ENCODE measurements around the gene PEX14. TPM values are rescaled to one million over a fixed set of nuclear protein-coding genes. Genes with fewer than 3 reads are reported as not detected.

The PEX14 gene
- total RNA-seq, 1 experiment from 2014 or later = 27.3 TPM

DNA sequence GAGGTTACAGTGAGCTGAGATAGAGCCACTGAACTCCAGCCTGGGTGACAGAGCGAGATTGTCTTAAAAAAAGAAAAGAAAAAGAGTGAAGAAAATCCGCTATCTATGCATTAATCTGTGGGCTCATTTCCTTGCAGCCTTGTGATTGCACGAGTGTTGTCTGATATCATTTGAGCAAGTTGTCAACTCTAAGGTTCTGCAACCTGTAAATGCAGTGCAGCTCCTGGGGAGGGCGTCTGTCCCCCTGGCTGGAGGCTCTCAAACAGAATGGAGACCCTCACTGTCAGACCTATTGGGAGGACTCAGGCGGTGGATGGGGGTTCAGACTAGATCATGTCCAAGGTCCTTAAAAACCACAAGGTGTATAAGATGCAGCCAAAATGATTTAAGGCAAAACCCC lies 18.7 kb upstream of the PEX14 start:
- H3K36me3 Mint-ChIP-seq = peaks cover 16% of the 10 kb centered on the region
- DNase-seq (ENCODE audit: low spot score) (peak; percentile 26), ATAC-seq (peak; percentile 54)
- H3K27me3 Mint-ChIP-seq (ENCODE audit: low read depth) = no peaks in the 10 kb centered on the region; the same call in 1 of the 2 replicates
- no peak for TF ChIP-seq RELA (CRISPR knock-in tag; IDR thresholded peaks at IDR 0.05; ENCODE audit: borderline replicate concordance)
- TF ChIP-seq, protein P1, sequence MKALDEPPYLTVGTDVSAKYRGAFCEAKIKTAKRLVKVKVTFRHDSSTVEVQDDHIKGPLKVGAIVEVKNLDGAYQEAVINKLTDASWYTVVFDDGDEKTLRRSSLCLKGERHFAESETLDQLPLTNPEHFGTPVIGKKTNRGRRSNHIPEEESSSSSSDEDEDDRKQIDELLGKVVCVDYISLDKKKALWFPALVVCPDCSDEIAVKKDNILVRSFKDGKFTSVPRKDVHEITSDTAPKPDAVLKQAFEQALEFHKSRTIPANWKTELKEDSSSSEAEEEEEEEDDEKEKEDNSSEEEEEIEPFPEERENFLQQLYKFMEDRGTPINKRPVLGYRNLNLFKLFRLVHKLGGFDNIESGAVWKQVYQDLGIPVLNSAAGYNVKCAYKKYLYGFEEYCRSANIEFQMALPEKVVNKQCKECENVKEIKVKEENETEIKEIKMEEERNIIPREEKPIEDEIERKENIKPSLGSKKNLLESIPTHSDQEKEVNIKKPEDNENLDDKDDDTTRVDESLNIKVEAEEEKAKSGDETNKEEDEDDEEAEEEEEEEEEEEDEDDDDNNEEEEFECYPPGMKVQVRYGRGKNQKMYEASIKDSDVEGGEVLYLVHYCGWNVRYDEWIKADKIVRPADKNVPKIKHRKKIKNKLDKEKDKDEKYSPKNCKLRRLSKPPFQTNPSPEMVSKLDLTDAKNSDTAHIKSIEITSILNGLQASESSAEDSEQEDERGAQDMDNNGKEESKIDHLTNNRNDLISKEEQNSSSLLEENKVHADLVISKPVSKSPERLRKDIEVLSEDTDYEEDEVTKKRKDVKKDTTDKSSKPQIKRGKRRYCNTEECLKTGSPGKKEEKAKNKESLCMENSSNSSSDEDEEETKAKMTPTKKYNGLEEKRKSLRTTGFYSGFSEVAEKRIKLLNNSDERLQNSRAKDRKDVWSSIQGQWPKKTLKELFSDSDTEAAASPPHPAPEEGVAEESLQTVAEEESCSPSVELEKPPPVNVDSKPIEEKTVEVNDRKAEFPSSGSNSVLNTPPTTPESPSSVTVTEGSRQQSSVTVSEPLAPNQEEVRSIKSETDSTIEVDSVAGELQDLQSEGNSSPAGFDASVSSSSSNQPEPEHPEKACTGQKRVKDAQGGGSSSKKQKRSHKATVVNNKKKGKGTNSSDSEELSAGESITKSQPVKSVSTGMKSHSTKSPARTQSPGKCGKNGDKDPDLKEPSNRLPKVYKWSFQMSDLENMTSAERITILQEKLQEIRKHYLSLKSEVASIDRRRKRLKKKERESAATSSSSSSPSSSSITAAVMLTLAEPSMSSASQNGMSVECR (CRISPR knock-in tag; IDR thresholded peaks at IDR 0.05; ENCODE audit: borderline replicate concordance) = no peak
- TF ChIP-seq, protein P2, sequence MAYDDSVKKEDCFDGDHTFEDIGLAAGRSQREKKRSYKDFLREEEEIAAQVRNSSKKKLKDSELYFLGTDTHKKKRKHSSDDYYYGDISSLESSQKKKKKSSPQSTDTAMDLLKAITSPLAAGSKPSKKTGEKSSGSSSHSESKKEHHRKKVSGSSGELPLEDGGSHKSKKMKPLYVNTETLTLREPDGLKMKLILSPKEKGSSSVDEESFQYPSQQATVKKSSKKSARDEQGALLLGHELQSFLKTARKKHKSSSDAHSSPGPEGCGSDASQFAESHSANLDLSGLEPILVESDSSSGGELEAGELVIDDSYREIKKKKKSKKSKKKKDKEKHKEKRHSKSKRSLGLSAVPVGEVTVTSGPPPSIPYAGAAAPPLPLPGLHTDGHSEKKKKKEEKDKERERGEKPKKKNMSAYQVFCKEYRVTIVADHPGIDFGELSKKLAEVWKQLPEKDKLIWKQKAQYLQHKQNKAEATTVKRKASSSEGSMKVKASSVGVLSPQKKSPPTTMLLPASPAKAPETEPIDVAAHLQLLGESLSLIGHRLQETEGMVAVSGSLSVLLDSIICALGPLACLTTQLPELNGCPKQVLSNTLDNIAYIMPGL (CRISPR knock-in tag; IDR thresholded peaks at IDR 0.05) = no peak
- TF ChIP-seq ESRRA (CRISPR knock-in tag; IDR thresholded peaks at IDR 0.05; ENCODE audit: borderline replicate concordance) = no peak
- TF ChIP-seq, protein P3, sequence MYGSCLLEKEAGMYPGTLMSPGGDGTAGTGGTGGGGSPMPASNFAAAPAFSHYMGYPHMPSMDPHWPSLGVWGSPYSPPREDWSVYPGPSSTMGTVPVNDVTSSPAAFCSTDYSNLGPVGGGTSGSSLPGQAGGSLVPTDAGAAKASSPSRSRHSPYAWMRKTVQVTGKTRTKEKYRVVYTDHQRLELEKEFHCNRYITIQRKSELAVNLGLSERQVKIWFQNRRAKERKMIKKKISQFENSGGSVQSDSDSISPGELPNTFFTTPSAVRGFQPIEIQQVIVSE (CRISPR knock-in tag; IDR thresholded peaks at IDR 0.05; ENCODE audit: borderline replicate concordance) = no peak
- TF ChIP-seq, protein P4, sequence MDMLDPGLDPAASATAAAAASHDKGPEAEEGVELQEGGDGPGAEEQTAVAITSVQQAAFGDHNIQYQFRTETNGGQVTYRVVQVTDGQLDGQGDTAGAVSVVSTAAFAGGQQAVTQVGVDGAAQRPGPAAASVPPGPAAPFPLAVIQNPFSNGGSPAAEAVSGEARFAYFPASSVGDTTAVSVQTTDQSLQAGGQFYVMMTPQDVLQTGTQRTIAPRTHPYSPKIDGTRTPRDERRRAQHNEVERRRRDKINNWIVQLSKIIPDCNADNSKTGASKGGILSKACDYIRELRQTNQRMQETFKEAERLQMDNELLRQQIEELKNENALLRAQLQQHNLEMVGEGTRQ (CRISPR knock-in tag; IDR thresholded peaks at IDR 0.05) = no peak
- TF ChIP-seq ZBTB21 (CRISPR knock-in tag; IDR thresholded peaks at IDR 0.05; ENCODE audit: borderline replicate concordance) = no peak
- TF ChIP-seq EMX1 (CRISPR knock-in tag; IDR thresholded peaks at IDR 0.05) = no peak
- no peak for TF ChIP-seq TP53 (CRISPR knock-in tag; IDR thresholded peaks at IDR 0.05)
- TF ChIP-seq, protein P5, sequence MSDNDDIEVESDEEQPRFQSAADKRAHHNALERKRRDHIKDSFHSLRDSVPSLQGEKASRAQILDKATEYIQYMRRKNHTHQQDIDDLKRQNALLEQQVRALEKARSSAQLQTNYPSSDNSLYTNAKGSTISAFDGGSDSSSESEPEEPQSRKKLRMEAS (CRISPR knock-in tag; IDR thresholded peaks at IDR 0.05) = no peak
- TF ChIP-seq, protein P6, sequence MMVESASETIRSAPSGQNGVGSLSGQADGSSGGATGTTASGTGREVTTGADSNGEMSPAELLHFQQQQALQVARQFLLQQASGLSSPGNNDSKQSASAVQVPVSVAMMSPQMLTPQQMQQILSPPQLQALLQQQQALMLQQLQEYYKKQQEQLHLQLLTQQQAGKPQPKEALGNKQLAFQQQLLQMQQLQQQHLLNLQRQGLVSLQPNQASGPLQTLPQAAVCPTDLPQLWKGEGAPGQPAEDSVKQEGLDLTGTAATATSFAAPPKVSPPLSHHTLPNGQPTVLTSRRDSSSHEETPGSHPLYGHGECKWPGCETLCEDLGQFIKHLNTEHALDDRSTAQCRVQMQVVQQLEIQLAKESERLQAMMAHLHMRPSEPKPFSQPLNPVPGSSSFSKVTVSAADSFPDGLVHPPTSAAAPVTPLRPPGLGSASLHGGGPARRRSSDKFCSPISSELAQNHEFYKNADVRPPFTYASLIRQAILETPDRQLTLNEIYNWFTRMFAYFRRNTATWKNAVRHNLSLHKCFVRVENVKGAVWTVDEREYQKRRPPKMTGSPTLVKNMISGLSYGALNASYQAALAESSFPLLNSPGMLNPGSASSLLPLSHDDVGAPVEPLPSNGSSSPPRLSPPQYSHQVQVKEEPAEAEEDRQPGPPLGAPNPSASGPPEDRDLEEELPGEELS (CRISPR knock-in tag; IDR thresholded peaks at IDR 0.05) = no peak
- no peak for TF ChIP-seq ETV6 (CRISPR knock-in tag; IDR thresholded peaks at IDR 0.05)
- TF ChIP-seq, protein P7, sequence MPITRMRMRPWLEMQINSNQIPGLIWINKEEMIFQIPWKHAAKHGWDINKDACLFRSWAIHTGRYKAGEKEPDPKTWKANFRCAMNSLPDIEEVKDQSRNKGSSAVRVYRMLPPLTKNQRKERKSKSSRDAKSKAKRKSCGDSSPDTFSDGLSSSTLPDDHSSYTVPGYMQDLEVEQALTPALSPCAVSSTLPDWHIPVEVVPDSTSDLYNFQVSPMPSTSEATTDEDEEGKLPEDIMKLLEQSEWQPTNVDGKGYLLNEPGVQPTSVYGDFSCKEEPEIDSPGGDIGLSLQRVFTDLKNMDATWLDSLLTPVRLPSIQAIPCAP (CRISPR knock-in tag; IDR thresholded peaks at IDR 0.05) = no peak
- TF ChIP-seq MXD4 (CRISPR knock-in tag; IDR thresholded peaks at IDR 0.05; ENCODE audit: borderline replicate concordance) = no peak
- no peak for TF ChIP-seq ZNF423 (CRISPR knock-in tag; IDR thresholded peaks at IDR 0.05)
- TF ChIP-seq ZNF138 (CRISPR knock-in tag; conservative IDR thresholded peaks at IDR 0.05) = no peak
- no peak for TF ChIP-seq NR2C2 (CRISPR knock-in tag; IDR thresholded peaks at IDR 0.05)
- no peak for TF ChIP-seq CREB1 (CRISPR knock-in tag; IDR thresholded peaks at IDR 0.05)
- ChIA-PET CTCF (interaction anchor here (0.5 to 2.0 kb wide), 17 partner anchors 14 to 498 kb away, joined by 3 to 16 read pairs (median 3); partner anchors contain the start of gene CENPS), POLR2A (interaction anchor here (0.9 to 1.2 kb wide), 2 partner anchors 14 to 56 kb away, joined by 3 to 4 read pairs; no protein-coding TSS in a partner anchor)
- peak overlapping the region; percentile 72; the same call in 1 of the 2 replicates for H3K27ac Mint-ChIP-seq
- H3K4me3 Mint-ChIP-seq = no peak overlapping the region
- H3K9me3 Mint-ChIP-seq = no peaks in the 10 kb centered on the region
- H3K4me1 Mint-ChIP-seq = peaks cover 9% of the 10 kb centered on the region

All from WTC11 (cell line).